NCI-H748 (cell line): ENCODE measurements around the gene IL2RG.

Experiments
- DNase-seq: peaks from one replicate; lab custom pipeline; 2025; ENCODE audit not compliant: unreplicated experiment; lab: John Stamatoyannopoulos, UW

The IL2RG gene

GRCh38 chrX:71111141-71111843 is at the start of gene IL2RG:
Gene IL2RG (minus strand): TSS chrX:71111577. CDS start chrX:71111539, 38 bp downstream.
- peak; percentile 7 for DNase-seq

DNA sequence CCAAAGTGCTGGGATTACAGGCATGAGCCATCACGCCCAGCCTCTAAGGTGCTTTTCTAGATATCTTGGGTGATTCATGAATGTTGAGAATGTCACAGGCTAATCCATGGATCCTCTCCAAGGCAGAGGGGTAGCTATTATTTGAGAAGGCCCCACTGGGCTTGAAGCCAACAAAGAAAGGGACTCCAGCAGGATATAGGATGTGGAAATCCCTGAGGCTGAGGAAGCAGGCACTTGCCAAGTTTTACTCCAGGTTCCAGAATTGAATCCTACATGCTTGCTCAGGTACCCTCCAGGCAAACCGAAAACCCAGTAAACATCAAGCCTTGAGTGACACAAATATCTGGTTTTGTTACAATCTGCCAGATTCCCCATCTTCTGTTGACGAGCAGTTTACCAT is 49.1 kb upstream of the IL2RG start:
- DNase-seq: no peak

- DNase-seq: no peak
These were observed 48.0 kb upstream of the IL2RG start for GRCh38 chrX:71159335-71159734.

DNA sequence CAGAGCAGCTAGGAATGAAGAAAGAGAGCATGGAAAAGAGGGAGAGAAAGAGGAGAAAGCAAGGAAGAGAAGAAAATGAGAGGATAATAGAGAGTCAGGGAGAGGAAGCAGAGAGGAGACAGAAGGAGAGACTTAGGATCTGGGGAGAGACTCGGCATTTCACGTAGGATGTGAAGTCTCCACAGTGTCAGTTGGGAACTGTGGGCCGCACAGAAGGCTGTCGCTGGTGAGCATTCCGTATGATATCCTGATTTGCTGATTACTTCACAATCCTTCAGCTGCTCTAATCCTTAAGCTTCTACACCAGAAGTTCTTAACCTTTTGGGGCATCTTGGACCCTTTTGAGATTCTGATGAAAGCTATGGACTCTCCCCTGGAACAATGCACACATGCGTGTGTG is 47.2 kb upstream of the IL2RG start:
- DNase-seq: no peak

DNA sequence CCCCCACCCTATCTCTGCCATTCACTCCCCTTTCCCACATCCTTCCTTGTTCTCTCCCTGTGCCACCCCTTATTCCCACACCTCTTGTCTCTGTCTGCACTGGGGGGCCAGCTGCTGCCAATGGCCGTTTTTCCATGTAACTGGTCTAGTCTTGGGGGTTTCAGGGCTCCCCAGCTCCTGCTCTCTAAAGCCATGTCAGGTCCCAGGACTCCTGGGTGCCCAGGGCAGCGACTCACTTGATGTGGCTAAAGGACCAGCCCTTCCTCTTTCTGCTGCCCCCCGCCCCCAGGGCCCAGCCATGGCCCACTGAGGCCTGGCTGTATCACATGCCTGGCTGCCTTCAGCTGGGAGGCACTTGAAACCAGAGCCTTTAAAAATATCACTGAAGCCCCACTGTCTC is 43.3 kb upstream of the IL2RG start:
- no peak for DNase-seq

DNA sequence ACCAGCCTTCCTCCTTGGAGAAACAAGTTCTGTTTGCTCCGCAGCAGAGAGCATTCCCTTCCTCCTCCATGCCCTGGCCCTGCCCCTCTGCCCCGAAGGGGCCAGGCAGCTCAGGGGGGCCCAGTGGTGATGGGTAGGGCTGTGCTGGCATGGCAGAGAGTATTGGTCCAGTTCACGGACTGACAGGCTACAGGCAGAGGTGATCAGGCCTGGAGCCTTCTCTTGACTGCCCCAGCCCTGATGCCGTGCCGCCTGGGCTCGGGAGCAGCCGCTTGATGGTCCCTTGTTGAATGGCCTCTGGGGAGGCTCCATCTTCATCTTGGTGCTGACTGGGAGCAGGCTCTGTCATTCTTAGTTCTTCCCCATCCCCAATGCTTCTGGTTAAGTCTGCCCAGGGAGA is 42.8 kb upstream of the IL2RG start:
- no peak for DNase-seq

- DNase-seq: no peak
These were observed 40.0 kb upstream of the IL2RG start for GRCh38 chrX:71151366-71151765.

GRCh38 chrX:71148278-71148663 is 36.9 kb upstream of the IL2RG start:
- no peak for DNase-seq

GRCh38 chrX:71147496-71148277 is 36.3 kb upstream of the IL2RG start:
- DNase-seq: no peak

DNA sequence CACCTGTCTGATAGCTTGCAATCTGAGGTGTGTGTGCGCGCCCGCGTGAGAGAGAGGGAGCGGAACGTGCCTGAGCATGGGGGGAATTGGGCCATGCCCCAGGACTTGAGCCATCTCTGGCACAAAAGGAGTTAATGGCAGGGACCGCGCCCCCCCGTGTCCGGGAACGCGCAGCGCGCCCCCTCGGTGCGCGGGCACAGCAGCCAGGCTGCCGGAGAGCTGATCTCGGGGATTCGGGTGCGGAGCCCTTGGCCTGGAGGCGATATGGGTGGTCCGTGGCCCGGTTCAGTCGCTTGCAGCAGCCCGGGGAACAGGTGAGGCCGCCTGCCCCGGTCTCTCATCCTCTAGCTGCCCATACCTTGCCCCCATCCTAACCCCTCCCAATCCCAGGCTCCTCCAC is 33.3 kb upstream of the IL2RG start, which contains the start of gene NLGN3:
Gene NLGN3 (plus strand): TSS at position 191 of the 400 bp plus-strand sequence. CDS start 2,909 bp downstream, outside the sequence.
- peak; percentile 25 for DNase-seq

- DNase-seq: no peak
These were observed 32.1 kb upstream of the IL2RG start for GRCh38 chrX:71143508-71143907.

- no peak for DNase-seq
These were observed 29.1 kb upstream of the IL2RG start for GRCh38 chrX:71140440-71140839.

DNA sequence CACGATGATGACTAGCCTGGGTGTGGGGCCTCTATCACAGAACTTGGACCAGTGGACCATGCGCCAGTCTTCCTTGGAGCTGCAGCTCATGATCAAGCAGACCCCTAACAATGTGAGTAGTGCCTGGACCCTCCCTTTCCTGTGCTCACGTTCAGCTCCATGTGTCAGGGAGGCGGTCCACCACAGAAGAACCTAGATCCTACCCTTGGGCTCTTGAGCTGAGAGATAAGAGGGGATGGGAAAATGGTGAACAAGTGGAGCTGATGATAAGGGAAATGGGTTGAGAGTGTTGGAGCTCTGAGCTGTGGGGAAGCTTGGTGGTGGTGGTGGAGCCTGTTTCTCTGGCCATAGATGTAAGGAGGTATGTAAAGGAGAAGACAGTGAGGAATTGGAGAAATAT is 20.1 kb upstream of the IL2RG start:
- DNase-seq: no peak

DNA sequence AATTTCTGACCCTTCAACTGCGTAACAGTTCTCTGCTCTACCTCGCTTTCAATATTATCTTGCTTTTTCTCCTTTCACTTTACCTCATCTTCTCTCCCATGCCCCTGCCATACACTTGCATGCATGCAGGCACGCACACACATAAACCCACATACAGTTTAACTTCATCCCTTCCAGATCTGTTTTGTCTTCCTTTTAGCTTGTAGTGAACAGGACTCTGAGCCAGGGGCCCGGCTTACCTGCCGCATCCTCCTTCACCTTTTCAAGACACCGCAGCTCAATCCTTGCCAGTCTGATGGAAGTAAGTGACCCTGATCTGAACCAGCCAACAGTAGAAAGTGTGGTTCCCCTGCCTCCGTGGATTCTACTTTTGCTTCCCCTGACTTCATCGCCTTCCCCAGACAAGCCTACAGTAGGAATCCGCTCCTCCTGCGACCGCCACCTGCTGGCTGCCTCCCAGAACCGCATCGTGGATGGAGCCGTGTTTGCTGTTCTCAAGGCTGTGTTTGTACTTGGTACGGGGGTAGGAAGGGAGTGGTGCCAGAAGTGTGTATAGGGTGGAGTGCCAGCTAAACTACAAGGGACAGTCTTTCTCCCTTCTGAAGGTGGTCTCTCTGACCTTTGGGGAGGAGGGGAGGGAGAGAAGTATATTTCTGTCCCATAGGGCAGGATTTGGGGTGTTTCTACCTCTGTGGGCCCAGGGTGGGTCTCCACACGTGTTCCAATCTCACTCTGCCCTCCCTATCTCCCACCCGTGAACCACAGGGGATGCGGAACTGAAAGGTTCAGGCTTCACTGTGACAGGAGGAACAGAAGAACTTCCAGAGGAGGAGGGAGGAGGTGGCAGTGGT is 17.8 kb upstream of the IL2RG start:
- peak; percentile 39 for DNase-seq

GRCh38 chrX:71128166-71128833 is 16.9 kb upstream of the IL2RG start:
- DNase-seq: no peak

GRCh38 chrX:71118985-71119535 is 7.7 kb upstream of the IL2RG start:
- peak; percentile 4 for DNase-seq

DNA sequence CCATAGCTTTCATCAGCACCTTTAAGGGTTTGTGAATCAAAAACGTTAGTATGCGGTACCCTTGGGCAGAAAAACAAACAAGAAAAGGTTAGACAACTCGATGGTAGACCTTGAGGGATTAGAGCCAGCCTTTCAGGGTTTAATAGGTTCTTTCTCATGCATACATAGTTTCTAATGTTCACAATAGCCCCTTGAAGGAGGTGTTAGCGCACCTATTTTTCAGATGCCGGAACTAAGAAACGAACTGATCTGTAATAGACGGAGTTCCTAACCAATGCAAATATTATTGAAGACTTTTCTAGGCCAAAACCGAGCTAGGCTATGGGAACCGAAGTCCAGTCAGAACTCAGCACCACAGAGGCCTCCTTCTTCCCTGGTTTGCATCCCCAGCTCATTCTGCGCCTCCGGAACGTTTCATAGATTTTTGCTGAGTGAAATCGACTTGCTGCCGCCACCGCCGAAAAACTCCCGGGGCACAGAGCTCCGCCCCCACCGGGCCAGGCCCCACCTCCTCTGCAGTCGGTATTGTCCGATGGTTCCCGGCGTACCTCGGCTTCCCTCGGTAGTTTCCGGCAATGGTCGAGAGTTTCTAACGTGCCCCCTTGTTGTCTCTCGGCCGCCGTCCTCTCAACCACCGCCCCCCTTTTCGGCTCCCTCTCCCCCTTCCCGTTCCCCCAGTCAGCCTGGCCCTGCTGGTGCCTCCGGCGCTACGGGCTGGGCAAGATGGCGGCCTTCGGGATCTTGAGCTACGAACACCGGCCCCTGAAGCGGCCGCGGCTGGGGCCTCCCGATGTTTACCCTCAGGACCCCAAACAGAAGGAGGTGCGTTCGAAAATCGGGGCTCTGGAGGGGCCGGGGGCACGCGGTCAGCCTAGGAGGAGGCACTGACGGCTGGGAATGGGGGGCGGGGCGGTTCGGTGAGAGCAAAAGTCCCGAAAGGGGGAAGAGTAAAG is 6.9 kb upstream of the IL2RG start, which contains the start of gene MED12:
Gene MED12 (plus strand): TSS at position 565 of the 953 bp plus-strand sequence. CDS start 159 bp downstream, at position 724.
- peak; percentile 85 for DNase-seq

DNA sequence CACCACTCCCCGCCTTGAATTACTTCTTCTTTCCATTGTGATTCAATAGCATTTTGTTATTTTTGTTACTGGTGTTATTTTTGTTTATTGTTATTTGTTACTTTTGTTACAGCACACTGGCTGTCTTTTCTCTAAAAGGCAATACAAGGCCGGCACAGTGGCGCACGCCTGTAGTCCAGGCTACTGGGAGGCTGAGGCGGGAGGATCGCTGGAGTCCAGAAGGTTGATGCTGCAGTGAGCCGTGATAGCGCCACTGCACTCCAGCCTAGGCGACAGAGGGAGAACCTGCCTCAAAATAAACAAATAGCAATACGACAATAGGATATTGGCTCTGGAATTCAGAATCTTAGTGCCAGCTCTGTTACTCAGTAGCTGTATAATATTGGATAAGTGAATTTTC is 6.0 kb upstream of the IL2RG start:
- peak; percentile 4 for DNase-seq

- DNase-seq: no peak
These were observed 599 bp upstream of the IL2RG start for GRCh38 chrX:71111921-71112431.
